SK-MEL-5 (cell line): ENCODE results near the gene RNF220. TPM values are rescaled to one million over a fixed set of nuclear protein-coding genes. Genes with fewer than 3 reads are reported as not detected.

Experiments used
- DNase-seq: peaks from one replicate; pipeline ENCODE4 v3.0.0-alpha.2; 2016; ENCODE audit warnings: low read depth, low spot score
- in situ Hi-C: cut with HindIII; loops from 2 replicates; pipeline ENCODE4 v1.10.0; 2016; ENCODE audit warnings: low sequenced_read_pairs, high pct_unique_total_duplicates, low pct_unique_long_range_greater_than_20kb
- total RNA-seq: library from RNA; depleted of rRNA; stranded (reverse); fragments of >200 nt; shearing (Covaris generic); gene quantifications from 2 replicates; pipeline ENCODE4 v1.2.3, GENCODE V29; 2014

The RNF220 gene
- total RNA-seq, 1 experiment from 2014 or later, result 68.8 TPM

DNA sequence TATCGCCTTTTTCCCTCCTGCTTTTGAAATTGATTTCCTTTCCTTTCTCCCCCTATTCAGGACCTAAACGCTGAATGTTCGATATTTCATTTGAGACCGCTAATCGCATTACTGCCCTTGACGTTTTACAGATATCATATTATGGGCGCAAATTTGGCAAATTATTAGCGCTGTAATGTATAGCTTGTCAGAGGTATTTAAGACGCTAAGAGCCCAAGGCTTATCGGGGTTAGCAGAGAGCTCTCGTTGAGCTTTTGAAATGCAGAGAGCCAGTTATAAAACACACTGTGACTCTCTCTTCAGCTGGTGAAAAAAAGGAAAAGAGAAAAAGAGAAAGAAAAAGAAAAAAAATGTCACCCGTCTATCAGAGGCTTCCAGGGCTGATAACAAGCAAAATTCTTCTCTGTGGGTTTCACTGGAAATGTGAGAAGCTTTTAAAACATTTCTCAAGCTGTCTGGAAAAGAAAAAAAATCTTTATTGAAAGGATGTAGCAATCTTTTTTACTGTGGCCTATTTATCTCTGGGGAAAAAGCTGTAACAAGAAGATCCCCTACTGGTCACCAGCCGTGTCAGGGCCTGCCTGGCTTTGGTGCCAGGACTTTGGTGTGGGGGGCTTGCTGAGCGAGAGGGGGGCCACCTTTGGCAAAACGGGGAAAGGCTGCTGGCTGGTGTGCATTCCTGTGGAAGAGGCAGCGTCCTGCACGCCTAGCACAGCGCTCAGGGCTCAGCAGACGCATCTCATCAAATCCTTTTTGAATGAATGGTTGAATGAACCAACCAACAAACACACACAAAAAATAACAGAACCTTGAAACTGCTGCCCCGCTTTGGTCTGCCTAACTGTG, 119.8 kb downstream of the RNF220 start:
- DNase-seq, result no peak
- in situ Hi-C loops, result no loop called here

DNA sequence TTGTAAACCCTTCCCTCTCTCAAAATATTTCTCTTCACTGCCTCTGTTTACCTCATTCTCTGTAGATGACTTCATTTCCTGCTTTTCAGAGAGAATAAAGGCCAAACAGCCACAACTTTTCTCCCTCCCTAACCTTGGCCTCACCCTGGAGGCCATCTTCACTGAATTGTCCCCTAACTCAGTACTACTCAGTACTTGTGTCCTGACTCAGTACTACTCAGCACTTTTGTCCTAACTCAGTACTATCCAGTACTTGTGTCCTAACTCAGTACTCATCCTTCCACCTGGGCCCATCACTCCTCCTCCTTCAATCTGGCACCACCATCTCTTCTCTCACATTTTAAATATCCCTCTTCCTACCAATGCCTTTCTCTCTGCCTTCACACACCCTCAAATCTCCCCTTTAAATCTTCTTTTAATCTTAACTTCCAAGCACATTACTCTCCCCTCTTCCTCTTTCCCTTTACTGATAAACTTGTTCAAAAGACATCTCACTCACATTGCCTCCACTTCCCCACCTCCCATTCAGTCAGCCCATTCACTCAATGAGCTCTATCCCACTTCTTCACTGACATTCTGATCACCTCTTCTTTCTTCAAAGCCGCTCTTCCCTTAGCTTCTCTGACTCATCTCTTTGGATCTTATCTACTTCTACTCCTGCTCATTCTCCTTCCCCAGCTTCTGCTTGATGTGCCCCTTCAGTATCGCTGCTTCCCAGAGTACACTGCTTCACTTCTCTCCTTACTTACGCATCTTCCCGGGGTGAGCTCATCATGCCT, 121.4 kb downstream of the RNF220 start:
- in situ Hi-C loops, result no loop called here
- DNase-seq, result no peak

DNA sequence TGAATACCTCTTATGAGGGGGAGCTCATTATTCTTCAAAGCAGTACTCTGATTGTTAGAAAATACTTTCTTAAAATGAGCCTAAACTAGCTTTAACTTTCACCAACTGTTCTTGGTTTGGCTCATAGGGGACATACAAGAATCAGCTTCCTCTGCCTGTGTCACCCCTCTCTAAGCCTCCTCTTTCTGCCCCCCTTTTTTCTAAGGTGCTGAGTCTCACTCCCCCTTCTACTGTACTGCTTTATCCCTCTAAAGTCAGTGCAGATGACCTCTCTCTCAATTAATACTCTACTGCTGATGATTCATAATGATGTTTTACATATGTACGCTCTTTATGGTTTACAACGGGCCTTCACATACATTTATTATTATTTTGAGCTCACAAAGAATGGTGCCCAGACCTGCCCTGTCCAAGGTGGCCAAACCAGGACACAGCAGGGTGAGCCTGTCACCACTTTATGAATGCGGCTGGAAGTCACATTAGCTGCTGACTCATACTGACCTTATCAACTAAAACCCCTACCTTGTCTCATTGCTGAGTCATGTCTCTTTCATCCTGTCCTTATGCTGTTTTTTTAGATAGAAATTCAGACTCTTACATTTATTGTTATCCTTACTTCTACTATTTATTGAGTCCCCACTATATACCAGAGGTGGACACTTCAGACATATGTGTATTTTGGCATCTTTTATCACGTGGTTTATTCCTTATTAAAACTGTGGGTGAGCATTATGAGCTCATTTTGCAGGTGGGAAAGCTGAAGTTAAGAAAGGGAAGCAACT, 126.9 kb downstream of the RNF220 start:
- in situ Hi-C loops, result no loop called here
- DNase-seq, result peak; percentile 56

DNA sequence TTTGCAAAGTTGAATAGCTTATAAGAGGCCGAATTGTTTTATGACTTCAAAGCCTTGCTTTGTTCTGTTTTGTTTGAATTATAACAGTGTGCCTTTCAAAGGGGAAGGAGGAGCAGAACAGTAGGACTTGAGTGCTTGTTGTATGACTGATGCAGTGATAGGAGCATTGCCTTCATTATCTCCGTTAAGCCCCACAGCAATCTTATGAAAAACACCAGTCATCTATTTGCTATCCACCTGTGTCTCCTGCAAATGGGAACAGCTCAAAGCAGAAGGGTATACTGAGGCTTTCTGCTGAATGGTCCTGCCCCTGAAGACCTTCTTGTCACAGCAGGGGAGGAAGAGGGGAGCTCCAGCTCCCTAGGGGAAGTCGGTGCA, 127.5 kb downstream of the RNF220 start:
- DNase-seq, result peak; percentile 69

DNA sequence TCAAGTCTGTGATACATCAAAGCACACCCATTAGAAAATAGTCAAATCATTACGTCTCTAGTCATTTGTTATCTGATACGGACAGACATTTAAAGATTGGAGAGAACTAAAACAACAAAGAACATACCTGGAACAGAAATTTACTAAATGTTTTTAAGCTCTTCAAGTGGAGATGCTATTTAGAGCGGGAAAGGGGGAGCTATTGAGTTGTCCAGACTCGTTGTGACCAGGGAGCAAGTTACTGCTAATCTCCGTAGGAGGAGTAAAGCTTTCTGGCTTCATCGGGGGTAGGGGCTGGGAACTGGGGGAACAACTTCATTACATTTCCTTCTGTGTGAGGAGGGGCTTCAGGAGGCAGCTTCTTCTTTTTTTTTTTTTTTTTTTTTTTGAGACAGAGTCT, 129.7 kb downstream of the RNF220 start:
- DNase-seq, result no peak
- in situ Hi-C loops, result no loop called here

More for the DNA sequence above, 127.5 kb downstream of the RNF220 start:
- in situ Hi-C loops, result no loop called here

DNA sequence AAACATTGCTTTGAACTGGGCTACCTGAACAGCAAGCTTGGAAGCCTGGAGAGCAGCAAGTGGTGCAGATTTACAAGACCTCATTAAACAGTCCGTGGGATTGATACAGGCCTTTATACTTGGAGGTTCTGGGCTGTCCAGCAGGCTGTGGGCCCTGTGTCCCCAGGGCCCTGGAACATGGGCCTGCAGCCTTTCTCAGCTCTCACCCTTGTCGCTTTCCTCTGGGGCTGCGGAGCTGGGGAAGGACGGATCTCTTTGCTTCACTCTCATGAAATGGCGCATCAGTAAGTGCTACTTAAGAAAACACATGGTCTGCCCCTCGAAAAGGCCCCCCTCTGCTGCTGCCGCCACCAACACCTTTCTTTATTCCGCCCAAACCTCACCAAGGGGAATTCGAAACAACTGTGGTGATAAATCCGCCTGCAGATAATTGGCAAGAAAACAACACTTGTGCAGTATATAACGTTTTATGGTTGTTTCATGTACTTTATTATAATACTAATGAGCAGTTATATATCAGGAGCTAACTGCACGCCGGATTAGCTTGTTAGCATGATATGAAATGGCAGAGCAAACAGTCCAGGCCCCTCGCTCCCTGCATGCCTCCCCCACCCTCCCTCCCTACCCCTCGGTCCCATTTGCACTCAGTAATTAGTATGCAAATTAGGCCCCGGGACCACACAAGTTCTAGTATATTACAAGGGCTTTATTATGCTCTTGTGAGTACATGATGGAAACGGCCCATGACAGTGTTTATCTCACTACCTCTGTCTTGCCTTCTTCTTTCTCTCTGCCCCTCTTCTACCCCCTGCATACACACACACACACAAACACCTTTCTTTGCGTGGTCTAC, 131.5 kb downstream of the RNF220 start:
- DNase-seq, result no peak
- in situ Hi-C loops, result no loop called here

DNA sequence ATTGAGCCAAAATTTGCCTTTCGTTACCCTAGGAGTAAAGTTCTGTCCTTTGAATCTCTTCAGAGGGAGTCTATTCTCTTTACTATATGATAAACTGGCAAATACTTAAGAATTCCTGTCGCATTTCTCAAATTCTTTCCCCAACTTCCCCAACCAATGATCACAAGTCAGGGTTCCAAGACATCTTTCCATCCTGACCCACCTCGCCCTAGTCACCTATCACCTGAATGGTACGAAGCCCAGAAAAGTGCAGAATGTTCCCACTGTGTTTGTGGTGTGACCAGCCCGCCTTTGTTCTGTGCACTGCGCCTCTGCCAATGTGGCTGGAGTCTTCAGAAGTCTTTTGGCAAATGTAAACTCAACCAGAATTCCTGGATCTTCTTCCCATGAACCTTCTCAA, 132.5 kb downstream of the RNF220 start:
- no peak for DNase-seq
- in situ Hi-C loops, result no loop called here

DNA sequence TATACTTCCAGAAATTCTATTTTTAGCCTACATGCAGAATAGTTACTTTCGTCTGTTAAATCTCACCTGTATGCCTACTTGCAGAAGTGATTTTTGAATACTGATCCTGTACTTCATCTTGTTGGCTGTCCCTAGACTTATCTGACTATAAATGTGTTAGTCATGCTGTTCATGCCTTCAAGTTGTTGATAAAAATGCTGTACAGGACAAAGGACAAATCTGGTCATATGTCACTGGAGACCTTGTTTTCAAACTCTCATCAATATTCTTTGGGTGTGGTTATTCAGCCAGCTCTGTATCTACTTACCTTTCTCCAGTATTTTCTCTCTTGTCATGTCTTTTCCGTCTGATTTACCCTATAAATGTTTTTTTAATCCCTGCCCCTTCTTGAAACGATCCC, 132.9 kb downstream of the RNF220 start:
- in situ Hi-C loops, result no loop called here
- DNase-seq, result no peak

DNA sequence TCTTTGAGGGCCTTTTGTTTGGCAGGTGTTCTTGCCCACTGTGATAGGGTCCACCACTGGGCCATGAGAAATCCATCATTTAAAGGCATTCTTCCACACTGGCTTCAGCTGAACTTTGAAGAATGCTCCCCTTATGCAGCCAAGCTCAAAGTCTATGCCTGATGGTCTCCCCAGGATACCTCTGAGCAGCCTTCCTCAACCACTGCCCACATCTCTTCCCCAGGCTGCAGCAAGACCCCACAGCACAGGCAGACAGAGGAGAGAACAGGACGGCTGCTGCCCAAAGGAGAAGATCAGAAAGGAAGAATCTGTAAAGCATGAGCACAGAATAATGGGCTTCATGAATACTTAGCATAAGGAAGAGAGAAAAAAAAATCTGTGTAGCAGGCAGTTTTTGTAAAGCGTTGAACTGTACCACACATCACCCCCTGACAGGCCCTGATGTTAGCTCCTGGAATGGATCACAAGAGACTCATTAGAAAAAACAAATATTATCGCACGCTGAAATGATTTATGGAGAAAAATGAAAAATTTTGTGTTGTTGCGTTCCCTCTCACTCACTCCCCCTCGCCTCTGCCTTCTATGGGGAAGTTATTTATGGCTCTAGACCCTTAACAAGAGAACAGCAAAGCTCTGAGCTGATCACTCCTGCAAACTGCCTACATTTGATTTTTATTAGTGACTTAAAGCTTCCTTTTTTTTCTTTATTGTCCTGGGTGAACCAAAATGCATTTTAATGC, 135.1 kb downstream of the RNF220 start:
- no peak for DNase-seq
- in situ Hi-C loops, result no loop called here

DNA sequence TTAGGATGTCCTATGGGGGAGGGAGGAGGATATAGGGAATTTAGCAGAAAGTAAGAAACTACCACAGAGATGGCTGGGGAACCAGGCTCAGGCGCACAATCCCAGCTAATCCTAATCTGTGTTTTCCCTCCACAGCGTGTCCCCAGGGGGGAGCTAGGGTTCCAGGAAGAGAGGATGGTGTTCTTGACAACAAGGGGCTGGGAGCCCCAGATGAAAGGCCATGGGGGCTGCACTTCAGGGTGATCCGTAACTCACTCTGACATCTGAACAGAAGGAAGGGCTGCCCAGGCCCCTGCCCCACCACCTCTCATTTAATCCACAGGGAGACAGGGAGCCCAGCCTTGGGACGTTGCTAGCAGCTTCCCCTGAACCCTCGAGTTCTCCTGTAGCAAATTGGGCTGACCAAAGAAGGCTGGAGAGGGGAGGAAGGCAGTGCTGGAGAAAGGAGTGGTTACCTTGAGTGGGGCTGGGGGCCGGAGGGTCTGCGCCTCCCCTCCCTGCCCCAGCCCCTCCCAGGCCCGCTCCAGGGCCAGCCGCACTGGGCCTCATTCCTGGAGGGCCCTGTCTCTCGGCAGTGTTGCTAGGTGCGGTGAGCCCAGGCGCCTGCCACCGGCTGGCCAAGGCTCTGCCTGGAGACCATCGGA, 137.5 kb downstream of the RNF220 start:
- in situ Hi-C loops, result no loop called here
- DNase-seq, result no peak

DNA sequence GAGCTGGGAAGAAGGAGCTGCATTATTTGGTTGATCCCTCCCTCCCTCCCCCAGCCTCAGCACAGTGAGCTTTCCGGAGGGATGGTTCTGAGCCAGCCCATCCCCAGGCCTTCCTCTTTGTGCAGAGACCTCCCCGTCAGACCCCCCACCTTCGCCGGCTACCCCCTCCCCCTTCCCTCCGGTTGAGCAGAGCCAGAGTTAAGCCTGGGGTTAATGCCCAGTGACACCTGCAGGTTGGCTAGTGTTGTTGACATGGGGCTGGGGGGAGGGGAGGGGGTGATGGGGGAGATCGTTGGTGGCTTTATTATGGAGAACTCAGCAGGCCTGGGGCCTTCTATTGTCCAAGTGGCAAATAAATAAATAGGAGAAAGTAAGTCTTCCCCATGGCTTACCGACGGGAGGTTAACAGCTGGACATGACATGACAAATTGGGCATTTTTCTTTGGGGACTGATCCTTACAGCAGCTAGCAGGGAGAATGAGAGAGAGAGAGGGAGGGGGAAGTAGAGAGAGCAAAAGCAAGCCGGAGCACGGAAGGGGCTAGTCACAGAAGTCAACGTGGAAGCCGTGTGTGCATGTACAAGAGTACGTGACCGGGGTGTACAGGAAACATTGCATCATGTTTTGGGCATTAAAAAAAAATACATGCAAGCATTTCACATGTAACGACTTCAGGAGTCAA, 138.1 kb downstream of the RNF220 start:
- in situ Hi-C loops, result no loop called here
- DNase-seq, result no peak

DNA sequence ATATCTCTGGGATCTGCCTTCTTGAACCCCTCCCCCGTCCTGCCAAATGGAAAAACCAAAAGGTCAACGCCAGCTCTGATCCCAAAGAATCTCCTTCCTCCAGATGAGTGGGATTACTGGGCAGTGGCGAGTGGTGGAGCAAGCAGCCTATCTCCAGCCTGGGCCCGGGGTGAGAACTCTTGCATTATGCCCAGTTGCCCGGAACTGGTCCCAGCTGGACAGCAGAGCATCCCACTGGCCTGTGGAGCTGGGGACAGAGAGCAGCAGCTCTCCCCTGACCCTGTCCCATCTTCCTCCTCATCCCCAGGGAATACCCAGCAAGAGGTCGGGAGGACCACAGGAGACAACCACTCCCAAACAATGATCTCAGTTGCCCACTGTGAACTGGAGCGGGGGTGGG, 138.7 kb downstream of the RNF220 start:
- DNase-seq, result no peak
- in situ Hi-C loops, result no loop called here

DNA sequence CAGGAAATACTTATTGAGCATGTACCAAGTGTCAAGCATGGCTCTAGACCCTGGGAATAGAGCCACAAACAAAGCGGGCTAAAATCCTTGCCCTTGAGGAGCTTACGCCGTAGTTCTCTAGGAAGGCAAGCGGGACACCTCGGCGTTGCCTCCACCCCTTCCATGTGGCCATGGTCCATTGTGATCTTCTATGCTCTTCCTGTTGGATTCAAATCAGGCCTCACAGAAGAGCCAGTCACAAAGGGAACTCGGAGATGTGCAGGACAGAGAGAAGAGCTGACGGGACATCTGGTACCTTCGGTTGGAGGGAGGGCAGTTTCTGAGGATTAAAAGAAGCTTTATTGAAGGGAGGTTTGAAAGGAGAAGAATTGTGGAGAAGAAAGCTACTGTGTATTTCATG, 139.9 kb downstream of the RNF220 start:
- in situ Hi-C loops, result no loop called here

DNA sequence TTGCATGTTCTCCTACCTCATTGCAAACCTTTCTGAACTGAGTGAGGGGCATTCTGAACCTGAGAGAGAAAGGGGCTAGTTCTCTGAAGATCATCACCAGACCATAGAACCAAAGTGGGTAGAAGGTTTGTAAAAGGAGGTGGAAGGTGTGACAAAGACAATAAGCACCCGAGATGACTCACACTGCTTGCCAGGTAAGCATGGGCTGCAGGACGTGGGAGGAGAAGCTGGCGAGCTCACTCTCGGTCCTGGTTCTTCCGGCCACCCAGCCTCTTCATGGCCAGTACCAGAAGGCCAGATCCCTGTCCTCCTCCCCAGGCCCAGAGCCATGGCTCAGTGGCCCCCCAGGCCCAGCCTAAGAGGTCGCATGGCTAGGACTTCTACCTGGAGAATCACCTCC, 140.9 kb downstream of the RNF220 start:
- no peak for DNase-seq
- in situ Hi-C loops, result no loop called here

More for the DNA sequence above, 139.9 kb downstream of the RNF220 start:
- DNase-seq, result no peak

DNA sequence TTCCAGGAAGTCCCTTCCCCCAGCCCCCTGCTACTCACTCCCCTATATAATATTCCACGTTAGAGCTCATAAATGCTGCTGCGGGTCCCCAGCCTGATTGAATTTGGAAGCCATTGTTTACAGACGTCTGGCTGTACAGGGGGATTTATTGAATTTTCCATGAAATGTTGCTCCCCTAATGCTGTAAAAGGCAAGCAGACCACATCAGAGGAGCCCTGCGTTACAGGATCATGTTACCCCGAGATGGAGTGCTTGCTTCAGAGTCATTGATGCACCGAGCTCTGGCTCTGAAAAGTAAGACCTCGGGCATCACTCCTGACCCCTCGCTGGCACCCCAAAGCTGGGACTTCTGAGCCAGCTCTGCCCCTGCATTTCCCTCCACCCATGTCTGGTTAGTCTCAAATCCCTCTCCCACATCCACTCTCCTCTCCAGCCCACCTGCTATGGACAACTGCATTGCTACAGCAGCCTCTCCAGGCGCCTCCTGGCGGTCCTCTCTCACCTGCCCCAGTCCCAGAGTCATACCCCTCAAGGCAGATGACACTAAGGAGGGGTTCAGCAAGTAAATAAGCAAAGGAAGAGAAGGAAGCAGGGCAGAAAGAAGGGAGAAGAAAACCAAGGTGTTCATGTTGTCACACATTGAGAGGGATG, 141.5 kb downstream of the RNF220 start:
- in situ Hi-C loops, result no loop called here
- no peak for DNase-seq
